ENCODE measurements around the gene HOATZ. TPM values are rescaled to one million over a fixed set of nuclear protein-coding genes. Genes with fewer than 3 reads are reported as not detected.

HOATZ gene
- total RNA-seq, 2 experiments from 2014 or later: not detected

DNA sequence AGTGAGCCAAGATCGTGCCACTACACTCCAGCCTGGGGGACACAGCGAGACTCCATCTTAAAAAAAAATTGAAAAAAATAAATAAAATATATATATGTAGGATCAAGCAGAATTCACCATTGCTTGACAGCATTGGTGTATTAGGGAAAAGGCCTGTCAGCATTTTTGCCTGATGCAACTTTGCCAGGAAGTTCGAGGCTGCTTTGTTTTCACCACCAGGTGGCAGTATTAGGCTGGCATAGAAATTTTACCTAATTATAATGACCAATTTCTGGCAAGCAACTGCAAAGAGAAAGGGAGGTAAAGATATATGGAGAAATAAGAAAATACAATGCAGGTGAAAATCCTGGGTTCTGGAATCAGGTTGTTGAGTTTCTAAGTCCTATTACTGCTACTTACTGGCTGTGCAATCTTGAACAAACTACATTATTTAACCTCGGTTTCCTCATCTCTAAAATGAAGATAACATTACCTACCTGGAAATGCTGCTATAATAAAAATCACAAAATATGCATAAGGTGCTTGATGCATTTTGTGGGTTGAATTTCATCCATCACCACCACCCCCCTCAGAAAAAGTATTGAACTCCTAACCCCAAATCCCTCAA, 50.6 kb downstream of the HOATZ start:
- intact Hi-C loops (cut with micrococcal nuclease): loop anchor here (1.0 kb wide), 1 partner anchor 276 kb away; no protein-coding TSS in a partner anchor
- no peak overlapping the region for H3K27ac Mint-ChIP-seq
- peak; percentile 45 for ATAC-seq

GRCh38 chr11:111566324-111566723, 51.7 kb downstream of the HOATZ start:
- DNase-seq: no peak
- Mint-ChIP-seq H3K27me3 (peaks cover 3% of the 10 kb centered on the region), H3K27ac (no peak overlapping the region), H3K4me3 (no peak overlapping the region), H3K36me3 (ENCODE audit: low read depth) (peaks cover 3% of the 10 kb centered on the region), H3K9me3 (no peaks in the 10 kb centered on the region), H3K4me1 (ENCODE audit: low read depth) (peaks cover 4% of the 10 kb centered on the region)
- POLR2A ChIA-PET: interaction anchor here (0.7 kb wide), 1 partner anchor 34 kb away, joined by 5 read pairs; no protein-coding TSS in a partner anchor
- intact Hi-C loops (cut with micrococcal nuclease): no loop called here
- CTCF ChIA-PET: interaction anchor here (0.6 to 2.1 kb wide), 18 partner anchors 12 to 714 kb away, joined by 3 to 10 read pairs (median 4); partner anchors contain the start of gene LAYN
- TF ChIP-seq, protein P1, sequence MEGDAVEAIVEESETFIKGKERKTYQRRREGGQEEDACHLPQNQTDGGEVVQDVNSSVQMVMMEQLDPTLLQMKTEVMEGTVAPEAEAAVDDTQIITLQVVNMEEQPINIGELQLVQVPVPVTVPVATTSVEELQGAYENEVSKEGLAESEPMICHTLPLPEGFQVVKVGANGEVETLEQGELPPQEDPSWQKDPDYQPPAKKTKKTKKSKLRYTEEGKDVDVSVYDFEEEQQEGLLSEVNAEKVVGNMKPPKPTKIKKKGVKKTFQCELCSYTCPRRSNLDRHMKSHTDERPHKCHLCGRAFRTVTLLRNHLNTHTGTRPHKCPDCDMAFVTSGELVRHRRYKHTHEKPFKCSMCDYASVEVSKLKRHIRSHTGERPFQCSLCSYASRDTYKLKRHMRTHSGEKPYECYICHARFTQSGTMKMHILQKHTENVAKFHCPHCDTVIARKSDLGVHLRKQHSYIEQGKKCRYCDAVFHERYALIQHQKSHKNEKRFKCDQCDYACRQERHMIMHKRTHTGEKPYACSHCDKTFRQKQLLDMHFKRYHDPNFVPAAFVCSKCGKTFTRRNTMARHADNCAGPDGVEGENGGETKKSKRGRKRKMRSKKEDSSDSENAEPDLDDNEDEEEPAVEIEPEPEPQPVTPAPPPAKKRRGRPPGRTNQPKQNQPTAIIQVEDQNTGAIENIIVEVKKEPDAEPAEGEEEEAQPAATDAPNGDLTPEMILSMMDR (IDR thresholded peaks at IDR 0.05): no peak
- ATAC-seq: no peak

More for the DNA sequence above, 50.6 kb downstream of the HOATZ start:
- TF ChIP-seq, protein P1 (IDR thresholded peaks at IDR 0.05): peak; percentile 97
- Mint-ChIP-seq H3K36me3 (ENCODE audit: low read depth) (peaks cover 4% of the 10 kb centered on the region), H3K4me1 (ENCODE audit: low read depth) (peaks cover 4% of the 10 kb centered on the region), H3K9me3 (no peaks in the 10 kb centered on the region), H3K27me3 (peaks cover under 1% of the 10 kb centered on the region), H3K4me3 (no peak overlapping the region)
- peak; percentile 80 for DNase-seq
- ChIA-PET CTCF (interaction anchor here (0.9 to 5.5 kb wide), 8 partner anchors 13 to 276 kb away, joined by 3 to 39 read pairs (median 5); partner anchors contain the start of gene LAYN), POLR2A (interaction anchor here (0.6 to 0.7 kb wide), 2 partner anchors 35 to 272 kb away, joined by 3 to 5 read pairs; no protein-coding TSS in a partner anchor)

DNA sequence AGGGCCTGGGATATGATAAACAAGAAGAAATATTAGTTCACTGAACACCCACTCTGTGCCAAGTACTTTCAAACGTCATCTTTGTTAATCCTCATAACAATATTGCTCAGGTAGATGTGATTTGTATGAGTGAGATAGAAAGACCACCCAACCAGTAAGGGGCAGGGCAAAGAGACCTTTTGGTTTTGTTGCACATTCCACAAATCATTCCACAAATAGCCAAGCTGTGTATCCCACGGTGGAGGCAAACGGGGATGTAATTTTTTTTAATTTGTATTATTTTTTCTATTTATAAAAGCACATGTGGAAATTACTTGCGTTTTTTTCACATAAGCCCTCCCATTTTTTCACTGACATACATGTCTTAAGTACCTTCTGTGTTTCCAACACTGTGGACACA, 54.9 kb downstream of the HOATZ start:
- peaks cover 3% of the 10 kb centered on the region for H3K27me3 Mint-ChIP-seq
- peaks cover 4% of the 10 kb centered on the region for H3K4me1 Mint-ChIP-seq (ENCODE audit: low read depth)
- ChIA-PET POLR2A (interaction anchor here (0.5 kb wide), 1 partner anchor 13 kb away, joined by 3 read pairs; no protein-coding TSS in a partner anchor), CTCF (interaction anchor here (0.6 kb wide), 1 partner anchor 368 kb away, joined by 3 read pairs; the partner anchor contains the start of gene DIXDC1)
- H3K4me3 Mint-ChIP-seq: no peak overlapping the region
- H3K9me3 Mint-ChIP-seq: no peaks in the 10 kb centered on the region
- TF ChIP-seq, protein P1 (IDR thresholded peaks at IDR 0.05): no peak
- H3K36me3 Mint-ChIP-seq (ENCODE audit: low read depth): no peaks in the 10 kb centered on the region
- DNase-seq (no peak), ATAC-seq (no peak)
- no peak overlapping the region for H3K27ac Mint-ChIP-seq
- intact Hi-C loops (cut with micrococcal nuclease): no loop called here

DNA sequence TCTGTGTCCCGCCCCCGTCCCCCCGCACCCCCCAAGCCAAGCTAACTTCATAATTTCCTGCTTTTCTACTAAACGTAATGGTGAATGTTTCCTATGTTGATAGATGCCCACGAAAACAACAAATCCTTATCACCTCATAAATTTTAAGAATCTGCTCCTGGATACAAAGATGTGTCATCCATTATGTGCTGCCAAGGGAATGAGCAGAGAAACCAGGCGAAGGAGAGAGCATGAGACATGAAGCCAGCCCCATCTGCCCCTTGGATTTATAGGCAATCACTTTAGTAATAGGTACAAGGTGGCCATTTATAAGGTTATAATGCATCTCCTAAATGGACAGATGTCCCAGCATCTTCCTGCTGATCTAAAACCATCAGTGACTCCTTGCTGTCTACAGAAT, 56.2 kb downstream of the HOATZ start:
- no peak overlapping the region for H3K27ac Mint-ChIP-seq
- ATAC-seq (no peak), DNase-seq (no peak)
- no peaks in the 10 kb centered on the region for H3K4me1 Mint-ChIP-seq (ENCODE audit: low read depth)
- no peak overlapping the region for H3K4me3 Mint-ChIP-seq
- intact Hi-C loops (cut with micrococcal nuclease): no loop called here
- no peaks in the 10 kb centered on the region for H3K36me3 Mint-ChIP-seq (ENCODE audit: low read depth)
- TF ChIP-seq, protein P1 (IDR thresholded peaks at IDR 0.05): no peak
- peaks cover 3% of the 10 kb centered on the region for H3K27me3 Mint-ChIP-seq
- ChIA-PET POLR2A (no interaction called here), CTCF (interaction anchor here (1.0 kb wide), 1 partner anchor 271 kb away, joined by 3 read pairs; no protein-coding TSS in a partner anchor)
- no peaks in the 10 kb centered on the region for H3K9me3 Mint-ChIP-seq

All from activated CD8-positive, alpha-beta T cell treated with anti-CD3 and anti-CD28 coated beads for 36 hours (primary cell).